ENCODE results near the gene SPATA33. TPM values are rescaled to one million over a fixed set of nuclear protein-coding genes. Genes with fewer than 3 reads are reported as not detected.
A peak's percentile ranks its signal among the peaks of the same experiment; 100 is the strongest.

The SPATA33 gene
- total and polyA plus RNA-seq, 10 of the 15 experiments (the other 5 are each of a cell fraction or from before 2014, with no cell fraction given), result 1.1 to 15.8 (median 7.6) TPM

DNA sequence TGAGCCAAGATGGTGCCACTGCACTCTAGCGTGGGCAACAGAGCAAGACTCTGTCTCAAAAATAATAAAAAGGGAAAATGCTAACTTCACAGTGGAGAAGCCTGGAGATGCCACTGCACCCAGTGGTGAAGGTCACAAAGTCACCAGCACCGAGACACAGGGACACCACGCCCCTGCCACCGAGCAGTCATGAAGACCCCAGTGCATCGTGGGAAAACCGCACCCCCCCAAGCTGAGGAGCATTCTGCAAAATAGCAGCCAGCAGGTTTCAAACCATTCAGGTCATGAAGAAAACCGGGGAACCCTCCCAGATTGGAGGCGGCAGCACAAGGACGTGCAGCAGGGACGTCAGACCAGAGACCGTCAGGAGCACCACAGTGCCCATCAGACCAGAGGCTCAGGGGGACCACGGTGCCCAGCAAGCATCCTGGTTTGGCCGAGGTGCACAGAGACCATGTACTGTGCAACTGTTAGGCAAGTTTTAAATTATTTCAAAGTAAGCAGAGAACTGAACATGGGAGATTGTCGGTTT, 13.8 kb upstream of the SPATA33 start:
- CTCF ChIA-PET, result no interaction called here
- no peak for TF ChIP-seq ZNF274 (IDR thresholded peaks at IDR 0.05; ENCODE audit: insufficient read depth, insufficient read length)
- 0 out of 2 replicates have a peak, but pooled peaks have one; percentile 25 for TF ChIP-seq POLR2A (IDR thresholded peaks at IDR 0.05; ENCODE audit: low read depth, low read length)
- no peak for TF ChIP-seq RBBP5 (conservative IDR thresholded peaks at IDR 0.05)
- TF ChIP-seq BHLHE40 (IDR thresholded peaks at IDR 0.05; ENCODE audit: borderline replicate concordance in 1 of 2, low read depth in 2 of 2, low read length in 1 of 2), result no peak
- no peak for TF ChIP-seq CHD2 (IDR thresholded peaks at IDR 0.05; ENCODE audit: borderline replicate concordance, low read depth, low read length)
- no peak for TF ChIP-seq IKZF2 (IDR thresholded peaks at IDR 0.05)
- TF ChIP-seq SRF (IDR thresholded peaks at IDR 0.05; ENCODE audit: low read depth in 2 of 2, low read length in 2 of 2), result no peak
- TF ChIP-seq MEF2A (IDR thresholded peaks at IDR 0.05; ENCODE audit: insufficient read depth, low read depth, low read length), result no peak
- no peak overlapping the region for H3K27ac ChIP-seq (ENCODE audit: control insufficient read depth, insufficient read depth)
- H3K4me2 ChIP-seq (ENCODE audit: control insufficient read depth, insufficient read depth), result no peak overlapping the region
- H4K20me1 ChIP-seq (ENCODE audit: control insufficient read depth, insufficient read depth), result no peaks in the 10 kb centered on the region
- H3K9me3 ChIP-seq (replicated peaks; ENCODE audit: control insufficient read depth, insufficient read depth, low read length), result no peaks in the 10 kb centered on the region
- H2AFZ ChIP-seq (ENCODE audit: control insufficient read depth, low read depth, low read length), result no peak overlapping the region
- in situ Hi-C loops (cut with MboI), result no loop called here
- RAD21 ChIA-PET (ENCODE audit: unreplicated experiment), result no interaction called here
- DNase-seq (ENCODE audit: low read depth, low spot score) (no peak), FAIRE-seq (no peak), ATAC-seq (no peak)
- no peaks in the 10 kb centered on the region for H3K79me2 ChIP-seq (ENCODE audit: control insufficient read depth, insufficient read depth, low read length)
- no peak overlapping the region for H3K4me3 ChIP-seq
- BruUV-seq (replicated peaks), result no TSS peak
- no peaks in the 10 kb centered on the region for H3K27me3 ChIP-seq (replicated peaks in 1 of 2; ENCODE audit: control insufficient read depth in 2 of 2, insufficient read depth in 2 of 2, low read length in 1 of 2)
- WGBS (ENCODE audit: insufficient coverage, insufficient replicate concordance, low lambda C conversion rate, missing lambda C conversion rate), result 86% methylated on average over 14 of the region's 14 CpGs
- SMC1A ChIA-PET (ENCODE audit: uncharacterized antibody, unreplicated experiment), result no interaction called here
- intact Hi-C loops (cut with micrococcal nuclease; ENCODE audit: unreplicated experiment), result no loop called here
- POLR2A ChIA-PET, result no interaction called here
- peaks cover 6 to 26% of the 10 kb centered on the region in 2 experiments; a peak in 3 of 4 replicates for H3K36me3 ChIP-seq (ENCODE audit: control insufficient read depth in 2 of 2, insufficient read depth in 2 of 2, low read length in 1 of 2)
- H3K9ac ChIP-seq (ENCODE audit: control insufficient read depth, insufficient read depth, low read length), result no peak overlapping the region
- no peaks in the 10 kb centered on the region for H3K4me1 ChIP-seq (ENCODE audit: control insufficient read depth, insufficient read depth, low read length)

- H3K9ac ChIP-seq (ENCODE audit: control insufficient read depth, insufficient read depth, low read length), result no peak overlapping the region
- peaks cover 6 to 26% of the 10 kb centered on the region in 2 experiments; a peak in 3 of 4 replicates for H3K36me3 ChIP-seq (ENCODE audit: control insufficient read depth in 2 of 2, insufficient read depth in 2 of 2, low read length in 1 of 2)
- H3K79me2 ChIP-seq (ENCODE audit: control insufficient read depth, insufficient read depth, low read length), result no peaks in the 10 kb centered on the region
- ChIA-PET RAD21 (ENCODE audit: unreplicated experiment) (no interaction called here), POLR2A (no interaction called here), CTCF (no interaction called here), SMC1A (ENCODE audit: uncharacterized antibody, unreplicated experiment) (no interaction called here)
- FAIRE-seq (no peak), ATAC-seq (no peak), DNase-seq (ENCODE audit: low read depth, low spot score) (no peak)
- H2AFZ ChIP-seq (ENCODE audit: control insufficient read depth, low read depth, low read length), result no peak overlapping the region
- in situ Hi-C loops (cut with MboI) (no loop called here), intact Hi-C loops (cut with micrococcal nuclease; ENCODE audit: unreplicated experiment) (no loop called here)
- no peaks in the 10 kb centered on the region for H3K27me3 ChIP-seq (replicated peaks in 1 of 2; ENCODE audit: control insufficient read depth in 2 of 2, insufficient read depth in 2 of 2, low read length in 1 of 2)
- peak; percentile 35; the same call in 1 of the 2 replicates for TF ChIP-seq POLR2A (IDR thresholded peaks at IDR 0.05; ENCODE audit: low read depth, low read length)
- TF ChIP-seq ZNF217 (IDR thresholded peaks at IDR 0.05), result no peak
- H4K20me1 ChIP-seq (ENCODE audit: control insufficient read depth, insufficient read depth), result no peaks in the 10 kb centered on the region
- no TSS peak for BruUV-seq (replicated peaks)
- no peak overlapping the region for H3K4me3 ChIP-seq
- no peak overlapping the region for H3K27ac ChIP-seq (ENCODE audit: control insufficient read depth, insufficient read depth)
- H3K9me3 ChIP-seq (replicated peaks; ENCODE audit: control insufficient read depth, insufficient read depth, low read length), result no peaks in the 10 kb centered on the region
- H3K4me1 ChIP-seq (ENCODE audit: control insufficient read depth, insufficient read depth, low read length), result no peaks in the 10 kb centered on the region
- WGBS (ENCODE audit: insufficient coverage, insufficient replicate concordance, low lambda C conversion rate, missing lambda C conversion rate), result 72% methylated on average over 11 of the region's 11 CpGs
- no peak overlapping the region for H3K4me2 ChIP-seq (ENCODE audit: control insufficient read depth, insufficient read depth)
Observed at GRCh38 chr16:89645122-89645521, 12.5 kb upstream of the SPATA33 start.

Measured in GM12878 (cell line).